H7 (cell line): ENCODE data around the gene PCBP3. TPM values are rescaled to one million over a fixed set of nuclear protein-coding genes. Genes with fewer than 3 reads are reported as not detected.

Source experiments
- DNase-seq: peaks from one replicate; pipeline ENCODE4 v3.0.0; 2012
- H3K27me3 ChIP-seq: 2 replicates; pipeline ENCODE4 v1.6.0; 2011; ENCODE audit warnings: mild to moderate bottlenecking, low read length; ENCODE audit not compliant: control insufficient read depth, insufficient read depth
- H3K36me3 ChIP-seq: replicated peaks from 2 replicates; pipeline ENCODE4 v1.5.1; 2011; ENCODE audit warnings: low read length; ENCODE audit not compliant: control insufficient read depth, insufficient read depth
- H3K4me3 ChIP-seq: 2 replicates; pipeline ENCODE4 v1.5.1; 2011; ENCODE audit warnings: low read depth, mild to moderate bottlenecking, control low read depth, low read length, moderate library complexity; ENCODE audit not compliant: insufficient read depth
- total RNA-seq: library from RNA; depleted of rRNA; stranded (reverse); fragments of >200 nt; shearing (Covaris generic); gene quantifications from 2 replicates; pipeline ENCODE4 v1.2.3, GENCODE V29; 2014

Gene PCBP3
- total RNA-seq, 1 experiment from 2014 or later, result 1.8 TPM

- no peaks in the 10 kb centered on the region for H3K36me3 ChIP-seq
- DNase-seq, result peak; percentile 70
- no peak overlapping the region for H3K4me3 ChIP-seq
- no peaks in the 10 kb centered on the region for H3K27me3 ChIP-seq
These were observed 296.1 kb downstream of the PCBP3 start for GRCh38 chr21:45939521-45940045.

- H3K36me3 ChIP-seq, result no peaks in the 10 kb centered on the region
- no peak overlapping the region for H3K4me3 ChIP-seq
- no peaks in the 10 kb centered on the region for H3K27me3 ChIP-seq
- peak; percentile 50 for DNase-seq
These were observed 296.6 kb downstream of the PCBP3 start for GRCh38 chr21:45940091-45940490.

- no peaks in the 10 kb centered on the region for H3K36me3 ChIP-seq
- DNase-seq, result peak; percentile 56
- H3K27me3 ChIP-seq, result no peaks in the 10 kb centered on the region
- no peak overlapping the region for H3K4me3 ChIP-seq
These were observed 297.3 kb downstream of the PCBP3 start for GRCh38 chr21:45940621-45941337.

GRCh38 chr21:45941338-45941710, 297.8 kb downstream of the PCBP3 start:
- H3K36me3 ChIP-seq, result no peaks in the 10 kb centered on the region
- no peak overlapping the region for H3K4me3 ChIP-seq
- peak; percentile 57 for DNase-seq
- no peaks in the 10 kb centered on the region for H3K27me3 ChIP-seq

- H3K36me3 ChIP-seq, result no peaks in the 10 kb centered on the region
- H3K27me3 ChIP-seq, result no peaks in the 10 kb centered on the region
- H3K4me3 ChIP-seq, result no peak overlapping the region
- peak; percentile 46 for DNase-seq
These were observed 298.4 kb downstream of the PCBP3 start for GRCh38 chr21:45941717-45942546.

GRCh38 chr21:45942755-45943629, 299.5 kb downstream of the PCBP3 start:
- no peaks in the 10 kb centered on the region for H3K27me3 ChIP-seq
- H3K36me3 ChIP-seq, result no peaks in the 10 kb centered on the region
- H3K4me3 ChIP-seq, result no peak overlapping the region
- peak; percentile 52 for DNase-seq

- peak; percentile 46 for DNase-seq
- H3K36me3 ChIP-seq, result no peaks in the 10 kb centered on the region
These were observed 300.4 kb downstream of the PCBP3 start for GRCh38 chr21:45943630-45944540.

GRCh38 chr21:45944601-45945000, 301.1 kb downstream of the PCBP3 start:
- Histone ChIP-seq H3K27me3 (no peaks in the 10 kb centered on the region), H3K4me3 (no peak overlapping the region), H3K36me3 (no peaks in the 10 kb centered on the region)
- peak; percentile 36 for DNase-seq

More at GRCh38 chr21:45943630-45944540, 300.4 kb downstream of the PCBP3 start:
- no peak overlapping the region for H3K4me3 ChIP-seq
- H3K27me3 ChIP-seq, result no peaks in the 10 kb centered on the region

GRCh38 chr21:45945066-45945867, 301.7 kb downstream of the PCBP3 start:
- peak; percentile 50 for DNase-seq
- Histone ChIP-seq H3K4me3 (no peak overlapping the region), H3K36me3 (no peaks in the 10 kb centered on the region), H3K27me3 (no peaks in the 10 kb centered on the region)

- Histone ChIP-seq H3K36me3 (no peaks in the 10 kb centered on the region), H3K4me3 (no peak overlapping the region), H3K27me3 (no peaks in the 10 kb centered on the region)
- peak; percentile 41 for DNase-seq
These were observed 302.3 kb downstream of the PCBP3 start for GRCh38 chr21:45945868-45946210.

GRCh38 chr21:45947296-45947695, 303.8 kb downstream of the PCBP3 start:
- no peaks in the 10 kb centered on the region for H3K27me3 ChIP-seq

GRCh38 chr21:45947716-45948255, 304.3 kb downstream of the PCBP3 start:
- no peak overlapping the region for H3K4me3 ChIP-seq
- H3K36me3 ChIP-seq, result no peaks in the 10 kb centered on the region
- DNase-seq, result peak; percentile 31
- H3K27me3 ChIP-seq, result no peaks in the 10 kb centered on the region

More at GRCh38 chr21:45947296-45947695, 303.8 kb downstream of the PCBP3 start:
- H3K36me3 ChIP-seq, result no peaks in the 10 kb centered on the region
- peak; percentile 41 for DNase-seq
- no peak overlapping the region for H3K4me3 ChIP-seq
